HG03066 (cell line): ENCODE data around the gene MACROH2A1.

ENCODE experiments used
- ATAC-seq: cut with Tn5 transposase; IDR thresholded peaks from one replicate; pipeline ENCODE4 v1.9.1; 2021; ENCODE audit warnings: low read depth; ENCODE audit not compliant: unreplicated experiment

Gene MACROH2A1

GRCh38 chr5:135357685-135358084 is 41.3 kb downstream of the MACROH2A1 start:
- ATAC-seq, result no peak

GRCh38 chr5:135356522-135357318 is 42.3 kb downstream of the MACROH2A1 start:
- ATAC-seq, result no peak

GRCh38 chr5:135355169-135355568 is 43.9 kb downstream of the MACROH2A1 start:
- no peak for ATAC-seq

GRCh38 chr5:135353952-135354721 is 44.9 kb downstream of the MACROH2A1 start:
- ATAC-seq, result no peak

- ATAC-seq, result no peak
These were observed 48.5 kb downstream of the MACROH2A1 start for GRCh38 chr5:135350536-135350935.

- ATAC-seq, result no peak
These were observed 49.1 kb downstream of the MACROH2A1 start for GRCh38 chr5:135349886-135350285.

GRCh38 chr5:135349451-135349850 is 49.6 kb downstream of the MACROH2A1 start:
- no peak for ATAC-seq

GRCh38 chr5:135348918-135349317 is 50.1 kb downstream of the MACROH2A1 start:
- no peak for ATAC-seq

- no peak for ATAC-seq
These were observed 51.6 kb downstream of the MACROH2A1 start for GRCh38 chr5:135347392-135347791.

GRCh38 chr5:135345956-135346731 is 52.9 kb downstream of the MACROH2A1 start:
- no peak for ATAC-seq

- ATAC-seq, result no peak
These were observed 54.7 kb downstream of the MACROH2A1 start for GRCh38 chr5:135344349-135344748.

GRCh38 chr5:135343413-135343812 is 55.6 kb downstream of the MACROH2A1 start:
- ATAC-seq, result no peak

- ATAC-seq, result no peak
These were observed 56.5 kb downstream of the MACROH2A1 start for GRCh38 chr5:135342551-135342875.

- ATAC-seq, result no peak
These were observed 57.1 kb downstream of the MACROH2A1 start for GRCh38 chr5:135341696-135342550.

GRCh38 chr5:135341016-135341666 is 57.9 kb downstream of the MACROH2A1 start:
- no peak for ATAC-seq

- no peak for ATAC-seq
These were observed 58.5 kb downstream of the MACROH2A1 start for GRCh38 chr5:135340568-135340967.

- no peak for ATAC-seq
These were observed 59.4 kb downstream of the MACROH2A1 start for GRCh38 chr5:135339623-135340022.

- ATAC-seq, result no peak
These were observed 59.8 kb downstream of the MACROH2A1 start for GRCh38 chr5:135339189-135339588.

GRCh38 chr5:135337064-135337463 is 62.0 kb downstream of the MACROH2A1 start:
- no peak for ATAC-seq
